Right hindlimb (tissue), 1 donor: Measurements from ENCODE around the gene TNFSF10.
"Not testable (repeated sequence)": the region's sequence is repeated elsewhere in the genome, so short reads cannot be mapped to it uniquely, and the experiment has no call there.

ENCODE experiments used
- DNase-seq: peaks from one replicate; pipeline ENCODE4 v3.0.0-alpha.2; 2018

Gene TNFSF10

DNA sequence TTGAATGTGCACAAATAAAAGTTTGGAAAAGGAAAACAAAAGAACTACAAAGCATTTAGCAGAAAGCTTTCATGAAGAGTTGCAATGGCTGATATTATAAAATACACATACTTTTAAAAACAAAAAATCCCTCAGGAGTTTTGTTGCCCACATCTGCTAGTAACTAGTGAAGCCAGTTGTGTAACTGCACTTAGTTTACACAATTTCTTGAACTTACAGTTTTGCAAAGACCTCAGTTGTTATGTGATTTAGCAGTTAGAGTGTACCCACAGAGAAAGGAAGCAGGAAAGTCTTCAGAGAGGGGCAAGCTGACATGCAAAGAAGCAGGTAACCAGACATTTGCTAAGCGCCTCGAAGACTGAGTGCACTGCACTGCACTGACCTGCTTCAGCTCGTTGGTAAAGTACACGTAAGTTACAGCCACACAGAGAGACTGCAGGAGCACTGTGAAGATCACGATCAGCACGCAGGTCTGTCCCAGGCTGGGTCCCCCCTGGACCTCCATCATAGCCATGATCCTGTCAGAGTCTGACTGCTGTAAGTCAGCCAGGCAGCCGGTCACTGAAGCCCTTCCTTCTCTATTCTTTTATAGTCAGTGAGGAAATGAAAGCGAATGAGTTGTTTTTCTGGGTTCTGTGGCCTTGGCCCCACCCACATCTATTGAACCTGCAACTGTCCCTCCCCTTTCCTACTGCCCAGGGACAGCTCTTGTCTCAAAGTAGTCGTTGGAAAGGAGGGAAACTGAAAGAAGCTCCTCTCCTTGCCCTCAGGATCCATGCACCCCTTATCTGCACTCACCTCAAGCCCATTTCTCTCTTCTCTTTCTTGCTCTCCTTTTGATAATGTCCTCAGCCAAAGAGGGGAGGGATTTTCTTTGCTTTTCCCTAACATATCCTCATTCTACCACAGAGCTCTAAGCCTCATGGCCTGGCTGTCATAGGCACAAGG, at the start of gene TNFSF10:
Gene TNFSF10, minus strand, starts transcription at position 560 of the 948 bp plus-strand sequence. Its CDS starts 46 bp downstream, at position 514.
- DNase-seq, result peak; percentile 46

DNA sequence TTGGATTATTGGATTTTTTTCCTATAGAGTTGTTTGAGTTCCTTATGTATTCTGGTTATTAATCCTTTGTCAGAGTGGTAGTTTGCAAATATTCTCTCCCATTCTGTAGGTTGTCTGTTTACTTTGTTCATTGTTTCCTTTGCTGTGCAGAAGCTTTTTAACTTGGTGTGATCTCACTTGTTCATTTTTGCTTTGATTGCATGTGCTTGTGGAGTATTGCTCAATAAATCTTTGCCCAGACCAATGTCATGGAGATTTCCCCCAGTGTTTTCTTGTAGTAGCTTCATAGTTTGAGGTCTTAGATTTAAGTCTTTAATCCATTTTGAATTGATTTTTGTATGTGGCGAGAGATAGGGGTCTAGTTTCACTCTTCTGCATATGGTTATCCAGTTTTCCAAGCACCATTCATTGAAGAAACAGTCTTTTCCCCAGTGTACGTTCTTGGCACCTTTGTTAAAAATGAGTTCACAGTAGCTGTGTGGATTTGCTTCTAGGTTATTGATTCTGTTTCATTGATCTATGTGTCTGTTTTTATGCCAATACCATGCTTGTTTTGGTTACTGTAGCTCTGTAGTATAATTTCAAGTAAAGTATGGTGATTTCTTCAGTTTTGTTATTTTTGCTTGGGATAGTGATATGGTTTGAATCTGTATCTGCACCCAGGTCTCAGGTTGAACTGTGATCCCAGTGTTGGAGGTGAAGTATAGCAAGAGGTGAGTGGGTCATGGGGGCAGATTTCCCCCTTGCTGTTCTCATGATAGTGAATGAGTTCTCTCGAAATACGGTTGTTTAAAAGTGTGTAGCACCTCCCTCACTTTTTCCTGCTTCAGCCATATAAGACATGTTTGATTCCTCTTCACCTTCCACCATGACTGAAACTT, 46.1 kb upstream of the TNFSF10 start:
- no peak for DNase-seq

DNA sequence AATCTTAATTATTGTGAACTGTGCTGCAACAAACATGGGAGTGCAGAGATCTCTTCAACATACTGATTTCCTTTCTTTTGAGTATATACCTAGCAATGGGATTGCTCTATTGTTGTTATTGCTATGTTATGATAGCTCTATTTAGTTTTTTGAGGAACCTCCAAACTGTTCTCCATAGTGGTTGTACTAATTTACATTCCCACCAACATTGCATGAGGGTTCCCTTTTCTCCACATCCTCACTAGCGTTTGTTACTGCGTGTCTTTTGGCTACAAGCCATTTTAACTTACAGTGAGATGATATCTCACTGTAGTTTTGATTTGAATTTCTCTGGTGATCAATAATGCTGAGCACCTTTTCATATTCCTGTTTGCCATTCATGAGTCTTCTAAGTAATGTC, 45.5 kb upstream of the TNFSF10 start:
- DNase-seq, result no peak

DNA sequence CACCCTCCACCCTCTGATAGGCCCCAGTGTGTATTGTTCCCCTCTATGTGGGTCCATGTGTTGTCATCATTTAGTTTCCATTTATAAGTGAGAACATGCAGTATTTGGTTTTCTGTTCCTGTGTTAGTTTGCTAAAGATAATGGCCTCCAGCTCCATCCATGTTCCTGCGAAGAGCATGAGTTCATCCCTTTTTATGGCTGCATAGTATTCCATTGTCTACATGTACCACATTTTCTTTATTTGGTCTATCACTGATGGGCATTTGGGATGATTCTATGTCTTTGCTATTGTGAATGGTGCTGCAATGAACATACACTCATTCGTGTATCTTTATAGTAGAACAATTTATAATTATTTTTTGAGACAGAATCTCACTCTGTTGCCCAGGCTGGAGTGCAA, 43.6 kb upstream of the TNFSF10 start:
- not testable (repeated sequence) for DNase-seq

DNA sequence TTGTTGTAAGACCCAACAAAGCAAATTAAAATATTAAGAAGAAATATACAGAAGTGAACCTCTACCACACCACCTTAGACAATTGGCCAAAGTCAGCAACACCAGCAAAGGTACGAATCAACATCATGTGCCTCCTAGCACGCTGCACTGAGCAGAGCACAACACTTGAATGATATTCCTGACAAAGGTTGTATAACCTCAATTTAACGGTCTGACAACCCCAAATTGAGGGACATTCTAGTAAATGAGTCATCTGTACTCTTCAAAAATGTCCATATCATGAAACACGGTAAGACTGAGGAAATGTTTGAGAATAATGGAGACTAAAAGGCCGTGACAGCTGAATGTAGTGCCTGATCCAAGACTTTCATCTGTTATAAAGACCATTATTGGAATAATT, 41.3 kb upstream of the TNFSF10 start:
- no peak for DNase-seq

DNA sequence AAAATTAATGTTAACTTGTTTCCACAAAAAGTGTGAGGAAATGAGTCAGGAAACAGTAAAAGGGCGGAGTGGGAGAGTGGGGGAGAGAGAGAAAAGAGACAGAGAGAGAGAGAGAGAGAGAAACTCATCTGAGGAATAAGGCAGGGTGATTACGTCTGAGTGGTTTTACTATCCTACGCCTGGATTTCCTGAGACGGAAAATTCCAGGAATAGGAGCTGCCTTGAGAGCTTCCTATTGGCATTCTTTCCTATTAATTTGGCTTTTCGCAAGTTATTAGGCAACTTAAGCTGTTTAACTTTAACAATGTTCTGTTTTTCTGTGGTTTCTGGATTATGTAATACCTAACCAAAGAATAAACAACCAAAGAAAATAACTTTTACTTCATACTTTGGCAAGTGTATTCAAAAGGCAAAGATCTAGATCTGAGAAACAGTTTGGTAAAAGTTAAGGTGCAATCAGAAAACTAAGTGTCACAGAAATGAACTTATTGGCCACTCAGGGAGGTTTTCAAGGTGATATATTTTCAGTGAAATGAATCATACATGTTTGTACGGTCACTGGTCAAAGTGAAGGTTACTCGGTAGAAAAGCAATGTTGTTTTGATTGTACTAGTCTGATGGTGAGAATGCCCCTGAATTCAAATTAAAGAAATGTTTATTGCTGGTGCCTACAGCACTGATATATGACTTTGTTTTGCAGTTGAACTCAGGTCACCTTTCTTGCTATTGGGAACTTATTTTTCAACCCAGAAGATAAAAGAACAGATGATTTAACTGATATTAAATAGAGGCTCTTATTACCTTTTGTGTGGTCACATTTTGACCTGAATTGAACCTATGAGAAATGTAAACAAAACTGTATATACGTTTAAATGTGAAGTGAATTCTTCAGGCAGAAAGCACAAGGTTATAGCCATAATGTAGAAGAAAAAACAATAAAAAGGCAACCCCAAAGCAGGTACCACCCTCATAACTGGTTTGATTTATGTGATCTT, 39.9 kb upstream of the TNFSF10 start:
- peak; percentile 28 for DNase-seq

DNA sequence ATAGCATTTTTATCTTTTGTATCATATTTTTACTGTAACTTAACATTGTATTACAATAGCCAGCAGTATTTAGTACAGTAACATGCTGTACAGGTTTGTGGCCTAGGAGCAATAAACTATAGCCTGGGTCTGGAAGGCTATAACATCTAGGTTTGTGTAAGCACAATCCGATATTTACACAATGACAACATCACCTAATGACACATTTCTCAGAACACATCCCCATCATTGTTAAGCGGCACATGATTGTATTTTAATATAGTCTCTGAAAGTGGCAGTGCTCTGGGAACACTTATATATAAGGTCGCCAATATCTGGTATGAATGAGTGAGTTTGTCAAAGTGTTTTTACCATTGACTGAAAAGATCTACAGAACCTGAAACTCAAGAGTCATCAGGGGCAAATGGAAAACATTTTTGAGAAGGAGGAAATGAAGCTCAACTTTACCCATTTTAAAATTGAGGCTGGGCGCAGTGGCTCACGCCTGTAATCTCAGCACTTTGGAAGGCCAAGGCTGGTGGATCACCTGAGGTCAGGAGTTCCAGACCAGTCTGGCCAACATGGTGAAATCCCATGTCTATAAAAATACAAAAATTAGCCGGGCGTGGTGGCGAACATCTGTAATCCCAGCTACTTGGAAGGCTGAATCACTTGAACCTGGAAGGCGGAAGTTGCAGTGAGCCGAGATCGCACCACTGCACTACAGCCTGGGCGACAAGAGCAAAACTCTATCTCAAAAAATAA, 38.8 kb upstream of the TNFSF10 start:
- no peak for DNase-seq

DNA sequence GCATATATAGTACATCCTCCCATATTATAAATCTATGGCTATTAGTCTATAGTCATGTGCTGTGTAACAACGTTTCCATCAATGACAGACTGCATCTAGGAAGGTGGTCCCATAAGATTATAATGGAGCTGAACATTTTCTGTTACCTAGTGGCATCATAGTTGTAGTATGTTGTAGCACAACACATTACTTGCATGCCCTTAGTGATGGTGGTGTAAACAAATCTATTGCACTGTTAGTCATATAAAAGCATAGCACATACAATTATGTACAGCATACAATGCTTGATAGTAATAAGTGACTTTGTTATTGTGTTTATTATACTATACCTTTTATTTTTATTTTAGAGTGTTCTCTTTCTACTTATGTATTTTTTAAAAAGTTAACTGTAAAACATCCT, 37.4 kb upstream of the TNFSF10 start:
- DNase-seq, result no peak

DNA sequence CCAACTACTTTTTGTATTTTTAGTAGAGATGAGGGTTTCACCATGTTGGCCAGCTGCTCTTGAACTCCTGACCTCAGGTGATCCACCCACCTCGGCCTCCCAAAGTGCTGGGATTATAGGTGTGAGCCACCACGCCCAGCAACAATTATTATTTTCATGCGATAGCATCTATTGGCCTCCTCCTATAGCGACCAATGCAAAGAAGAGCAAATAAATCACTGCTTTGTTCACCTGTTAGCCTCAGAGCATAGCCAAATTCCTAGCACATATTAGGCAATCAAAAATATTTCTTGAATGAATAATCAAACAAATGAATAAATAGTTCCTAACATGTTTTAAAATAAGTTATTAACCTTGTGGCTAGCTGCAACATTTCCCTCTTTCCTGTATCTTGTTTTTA, 36.8 kb upstream of the TNFSF10 start:
- DNase-seq, result no peak

DNA sequence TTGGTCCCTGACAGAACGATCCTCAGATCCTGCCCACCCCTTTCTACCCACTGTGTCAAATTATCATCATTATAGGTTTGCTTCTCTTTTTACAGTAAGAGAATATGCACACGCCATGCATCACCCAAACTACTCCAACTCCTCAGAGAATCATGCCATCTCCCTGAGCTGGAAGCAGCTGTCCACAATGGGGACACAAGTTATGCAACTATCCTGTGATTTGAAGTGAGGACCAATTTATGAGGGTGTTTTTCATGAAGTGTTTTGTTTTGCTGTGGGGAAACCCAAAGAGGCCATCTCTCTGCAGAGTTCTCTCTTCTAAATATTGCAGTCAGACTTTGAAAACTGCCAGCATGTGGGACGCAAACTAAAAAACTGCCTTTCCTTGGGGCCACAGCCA, 35.8 kb upstream of the TNFSF10 start:
- no peak for DNase-seq

DNA sequence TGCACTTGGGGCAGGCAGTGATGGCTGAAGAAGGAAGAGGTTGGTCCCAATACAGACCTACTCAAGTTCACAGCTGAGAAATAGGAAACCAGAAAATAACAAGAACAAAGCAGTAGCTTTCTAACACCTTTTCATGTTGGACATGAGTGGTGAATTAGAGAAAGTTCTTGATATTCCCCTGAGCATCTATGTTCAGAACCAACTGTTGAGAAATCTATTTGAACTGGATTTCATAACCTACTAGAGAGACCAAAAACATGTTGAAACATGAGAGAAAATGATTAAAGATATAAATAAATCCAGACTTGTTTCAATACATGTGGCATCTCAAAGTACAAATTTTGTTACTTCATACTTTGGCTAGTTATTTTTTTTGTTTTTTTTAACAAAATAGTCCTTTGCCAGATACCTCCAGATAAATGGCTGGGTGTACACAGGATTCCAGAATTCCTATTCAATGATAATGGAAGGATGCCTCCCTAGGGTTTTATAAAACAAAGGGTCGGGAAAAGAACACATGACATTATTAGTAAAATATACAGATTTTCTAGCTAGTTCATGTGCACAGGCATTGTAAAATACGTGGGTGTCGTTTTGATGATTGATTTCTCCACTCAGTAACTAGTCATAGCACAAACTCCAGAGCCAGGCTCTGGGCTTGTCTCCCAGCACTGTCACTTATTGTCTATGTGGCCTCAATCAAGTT, 34.4 kb upstream of the TNFSF10 start:
- no peak for DNase-seq

DNA sequence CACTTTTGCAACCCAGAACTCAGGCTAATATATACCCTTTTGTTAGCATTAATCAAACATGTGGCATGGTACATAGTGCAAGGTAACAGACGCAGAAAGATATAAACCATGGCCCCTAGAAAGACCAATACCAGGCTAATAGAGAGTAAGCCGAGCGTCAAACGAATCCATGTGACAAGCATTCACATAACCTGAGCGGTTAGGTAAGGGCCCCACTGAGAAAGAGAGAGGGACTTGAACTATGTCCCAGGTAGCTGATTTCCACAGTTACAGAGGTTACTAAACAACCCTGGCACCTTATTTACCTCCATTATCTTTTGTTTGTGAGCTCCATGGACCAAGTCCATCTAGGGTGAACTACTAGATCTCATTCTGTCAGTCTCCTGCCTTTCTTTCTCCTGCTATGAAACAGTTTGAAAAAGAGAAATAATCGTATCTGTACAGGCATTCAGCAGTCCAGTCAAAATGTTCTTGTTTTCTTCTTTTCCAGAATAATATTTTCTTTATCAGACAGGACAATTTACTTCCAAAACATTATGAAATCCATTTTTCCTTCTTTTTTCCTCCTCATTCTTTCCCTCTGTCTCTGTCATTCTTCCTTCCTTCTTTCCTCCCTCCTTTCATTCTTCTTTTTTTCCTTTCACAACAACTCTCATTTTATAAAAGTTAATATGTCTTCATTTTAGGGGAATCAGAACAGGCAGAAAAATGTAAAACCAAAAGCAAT, 30.5 kb upstream of the TNFSF10 start:
- no peak for DNase-seq

DNA sequence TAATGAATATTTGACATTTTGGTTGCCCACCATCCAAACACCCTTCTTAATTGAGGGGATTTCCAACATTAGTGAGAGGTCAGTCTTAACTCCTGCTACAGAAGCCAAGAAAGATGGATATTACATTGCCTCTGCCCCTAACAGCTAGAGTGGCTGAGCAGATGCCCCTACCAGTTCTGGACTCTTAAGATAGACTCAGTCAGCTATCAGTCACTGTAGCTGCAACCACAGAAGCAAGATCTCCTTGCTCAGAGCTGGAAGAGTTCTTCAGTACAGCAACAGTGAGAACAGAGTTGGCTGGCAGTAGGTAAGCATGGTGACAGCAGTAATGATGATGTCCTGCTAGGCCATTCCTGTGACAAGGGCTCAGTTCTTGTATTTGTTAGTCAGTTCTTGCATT, 29.4 kb upstream of the TNFSF10 start:
- no peak for DNase-seq

DNA sequence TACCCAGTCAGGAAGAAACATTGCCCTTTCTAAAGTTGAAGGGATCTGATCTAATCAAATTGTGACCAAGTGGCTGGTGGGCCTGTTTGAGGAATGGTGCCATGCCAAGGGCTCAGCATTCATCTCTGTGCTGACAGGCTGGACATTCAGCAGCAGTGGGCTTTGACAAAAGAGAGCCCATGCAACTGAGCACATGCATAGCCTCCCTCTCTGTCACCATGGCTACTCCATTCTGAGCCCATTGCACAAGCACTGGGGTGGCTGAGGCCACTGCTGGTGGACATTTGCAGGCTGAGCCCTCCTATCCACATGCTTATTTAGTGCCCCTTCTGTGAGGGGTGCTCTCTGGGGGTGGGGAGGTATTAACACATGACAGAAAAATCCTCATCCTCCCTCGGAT, 28.6 kb upstream of the TNFSF10 start:
- DNase-seq, result no peak

DNA sequence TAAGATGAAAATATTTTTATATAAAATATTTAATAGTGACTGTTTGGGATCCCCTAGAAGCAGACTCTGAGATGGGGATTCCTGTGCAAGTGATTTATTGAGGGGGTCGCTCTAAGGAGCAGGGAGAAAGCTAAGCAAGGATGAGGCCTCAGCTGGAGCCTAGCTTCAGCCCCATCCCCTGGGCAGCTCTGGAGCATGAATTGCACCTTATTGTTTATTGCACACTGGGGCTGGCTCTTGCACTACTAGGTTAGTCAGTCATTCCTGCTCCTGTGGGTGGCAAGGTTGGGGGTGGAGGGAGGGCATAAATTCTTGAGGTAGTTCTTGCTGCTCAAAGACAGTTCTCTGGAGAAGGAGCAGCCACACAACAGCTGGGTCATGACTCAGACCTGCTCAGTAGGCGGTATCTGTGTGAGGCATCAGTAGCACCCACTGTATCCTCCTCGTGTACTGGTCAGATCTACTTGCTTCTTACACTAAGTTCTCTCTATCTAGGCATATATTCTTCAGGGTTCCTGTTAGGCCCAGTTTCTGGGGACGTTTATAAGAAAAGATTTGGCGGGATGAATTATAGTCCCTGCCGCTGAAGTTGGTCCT, 27.2 kb upstream of the TNFSF10 start:
- DNase-seq, result no peak

DNA sequence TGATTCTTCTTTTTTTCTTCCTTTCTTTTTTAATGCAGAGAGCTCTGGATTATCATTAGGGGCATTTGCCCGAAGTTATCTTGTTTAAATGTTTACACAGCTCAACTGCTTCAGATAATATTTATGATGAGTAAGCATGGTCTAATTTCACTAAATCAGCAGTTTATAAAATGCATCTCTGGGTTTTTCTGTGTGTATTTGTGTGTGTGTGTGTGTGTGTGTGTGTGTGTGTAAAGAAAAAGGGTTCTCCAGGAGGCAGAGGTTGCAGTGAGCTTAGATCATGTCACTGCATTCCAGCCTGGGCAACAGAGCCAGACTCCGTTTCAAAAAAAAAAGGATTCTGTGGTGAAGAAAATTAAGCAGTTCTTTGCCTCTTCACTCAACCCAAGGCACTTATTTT, 25.9 kb upstream of the TNFSF10 start:
- DNase-seq, result no peak

DNA sequence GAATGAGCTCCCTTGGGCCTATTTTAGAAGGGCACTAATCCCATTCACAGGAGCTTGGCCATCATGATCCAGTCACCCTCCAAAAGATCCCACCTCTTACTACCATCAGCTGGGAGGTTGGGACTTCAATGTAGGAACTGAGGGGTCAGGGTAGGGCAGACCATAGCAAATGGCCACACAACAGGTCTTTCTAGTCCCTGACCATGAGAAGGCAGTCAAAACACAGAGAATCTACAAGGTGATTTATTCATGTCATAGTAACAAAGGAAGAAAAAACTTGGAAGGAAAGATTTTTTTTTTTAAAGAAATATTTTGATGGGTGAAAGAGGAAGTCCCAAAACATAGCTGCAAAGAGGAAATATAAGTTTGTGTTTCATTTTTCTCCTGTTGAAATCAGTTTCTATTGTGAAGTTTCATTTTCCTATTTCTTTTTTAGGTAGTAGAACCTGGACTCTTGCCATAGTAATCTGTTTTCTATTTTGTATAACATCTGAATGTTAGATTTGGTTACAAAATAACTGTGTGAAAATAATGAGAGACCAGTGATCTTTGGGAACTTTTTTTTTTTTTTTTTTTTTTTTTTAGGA, 23.5 kb upstream of the TNFSF10 start:
- DNase-seq, result no peak

DNA sequence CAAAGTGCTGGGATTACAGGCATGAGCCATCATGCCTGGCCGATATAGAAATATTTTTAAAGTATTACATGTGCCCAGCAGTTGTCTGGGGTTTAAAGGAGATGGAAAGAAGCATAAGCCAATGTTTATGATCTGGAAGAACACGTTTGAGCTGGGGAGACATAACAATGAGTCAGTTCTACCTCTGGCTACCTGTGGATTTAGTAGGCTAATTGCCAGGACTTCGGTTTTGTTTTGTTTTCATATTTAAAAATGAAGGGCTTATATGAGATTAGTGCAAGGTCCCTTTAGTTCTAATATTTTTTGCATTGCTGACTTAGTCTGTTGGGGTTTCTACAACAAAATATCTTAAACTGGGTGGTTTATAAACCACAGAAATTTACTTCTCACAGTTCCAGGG, 22.9 kb upstream of the TNFSF10 start:
- no peak for DNase-seq

DNA sequence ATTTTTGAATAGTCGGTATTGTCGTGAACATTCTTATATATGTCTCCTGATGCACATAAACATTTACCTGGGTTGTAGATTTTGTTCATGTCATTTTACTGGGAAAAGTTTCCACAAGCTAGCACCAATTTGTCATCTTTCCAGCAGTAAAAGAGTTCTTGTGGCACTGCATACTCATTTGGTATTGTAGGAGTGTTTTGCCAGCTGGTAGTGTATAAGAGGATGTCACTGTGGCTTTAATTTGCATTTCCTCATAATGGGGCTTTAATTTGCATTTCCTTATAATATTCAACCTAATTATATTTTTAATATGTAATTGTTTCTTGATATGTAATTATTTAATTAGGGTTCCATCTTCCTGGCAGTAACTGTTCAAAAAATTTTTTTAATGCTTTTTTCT, 21.2 kb upstream of the TNFSF10 start:
- no peak for DNase-seq

DNA sequence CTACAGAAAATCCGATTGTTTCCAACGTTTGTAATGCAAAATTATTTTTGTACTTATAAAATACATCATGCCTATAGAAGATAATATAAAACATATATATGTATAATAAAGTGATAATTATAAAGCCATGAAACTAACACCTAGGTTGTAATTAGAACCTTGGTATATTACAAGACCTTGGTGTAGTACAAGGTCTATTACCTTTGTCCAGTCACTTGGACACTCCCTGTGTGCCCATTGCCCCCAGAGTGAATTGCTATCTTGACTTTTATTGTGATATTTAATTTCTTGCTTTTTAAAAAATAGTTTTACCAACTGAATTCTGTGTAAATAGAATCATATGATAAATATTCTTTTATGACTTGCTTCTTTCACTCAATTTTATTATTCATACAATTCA, 20.7 kb upstream of the TNFSF10 start:
- no peak for DNase-seq
